Karpas-422 (cell line): ENCODE results near the gene OR14A2. TPM values are rescaled to one million over a fixed set of nuclear protein-coding genes. Genes with fewer than 3 reads are reported as not detected.
"Not testable (repeated sequence)": the region's sequence is repeated elsewhere in the genome, so short reads cannot be mapped to it uniquely, and the experiment has no call there.

ENCODE experiments used
- DNase-seq: peaks from one replicate; pipeline ENCODE4 v3.0.0-alpha.2; 2015
- H2AFZ ChIP-seq: fragments of 200-600 bp; sonication (generic); 2 replicates; pipeline ENCODE4 v1.6.1; 2014; ENCODE audit warnings: antibody characterized with exemption, low read length, mixed read lengths
- H3K27ac ChIP-seq: fragments of 200-600 bp; sonication (generic); 2 replicates; pipeline ENCODE4 v1.5.1; 2014; ENCODE audit warnings: mild to moderate bottlenecking, low read length, moderate library complexity
- H3K27me3 ChIP-seq: fragments of 200-600 bp; sonication (generic); 2 replicates; pipeline ENCODE4 v1.6.1; 2014; ENCODE audit warnings: low read length, mixed read lengths
- H3K36me3 ChIP-seq: fragments of 200-600 bp; sonication (generic); 2 replicates; pipeline ENCODE4 v1.6.1; 2014; ENCODE audit warnings: low read length, mixed read lengths; ENCODE audit not compliant: insufficient read depth
- H3K4me1 ChIP-seq: fragments of 200-600 bp; sonication (generic); 2 replicates; pipeline ENCODE4 v1.6.1; 2014; ENCODE audit warnings: mild to moderate bottlenecking, low read length, mixed read lengths
- H3K4me2 ChIP-seq: fragments of 200-600 bp; sonication (generic); 2 replicates; pipeline ENCODE4 v1.6.1; 2014; ENCODE audit warnings: low read length, low read depth, mild to moderate bottlenecking; ENCODE audit not compliant: poor library complexity, severe bottlenecking
- H3K4me3 ChIP-seq: fragments of 200-600 bp; sonication (generic); 2 replicates; pipeline ENCODE4 v1.5.1; 2014; ENCODE audit warnings: mild to moderate bottlenecking, antibody characterized with exemption, low read length, mixed read lengths
- H3K79me2 ChIP-seq: fragments of 200-600 bp; sonication (generic); 2 replicates; pipeline ENCODE4 v1.6.1; 2014; ENCODE audit warnings: mild to moderate bottlenecking, low read length, mixed read lengths
- H3K9ac ChIP-seq: fragments of 200-600 bp; sonication (generic); 2 replicates; pipeline ENCODE4 v1.6.0; 2014; ENCODE audit warnings: low read length
- H3K9me2 ChIP-seq: fragments of 200-600 bp; sonication (generic), shearing (Covaris generic); replicated peaks from 2 replicates; pipeline ENCODE4 v1.6.0; 2014; ENCODE audit warnings: mild to moderate bottlenecking, low read length, moderate library complexity; ENCODE audit not compliant: insufficient read depth
- H3K9me3 ChIP-seq: fragments of 300-700, 200-600 bp; sonication (generic); 2 replicates; pipeline ENCODE4 v1.6.1; 2014; ENCODE audit warnings: low read length, mixed read lengths
- H4K20me1 ChIP-seq: fragments of 200-600 bp; sonication (generic); 2 replicates; pipeline ENCODE4 v1.6.1; 2014; ENCODE audit warnings: mild to moderate bottlenecking, antibody characterized with exemption, low read length, low read depth; ENCODE audit not compliant: insufficient read depth
- total RNA-seq: library from RNA; depleted of rRNA; stranded (reverse); fragments of >200 nt; shearing (Covaris generic); gene quantifications from 2 replicates; pipeline ENCODE4 v1.2.3, GENCODE V29; 2014; ENCODE audit warnings: low replicate concordance; rRNA removed

The OR14A2 gene
- not detected in 2 replicates for total RNA-seq

DNA sequence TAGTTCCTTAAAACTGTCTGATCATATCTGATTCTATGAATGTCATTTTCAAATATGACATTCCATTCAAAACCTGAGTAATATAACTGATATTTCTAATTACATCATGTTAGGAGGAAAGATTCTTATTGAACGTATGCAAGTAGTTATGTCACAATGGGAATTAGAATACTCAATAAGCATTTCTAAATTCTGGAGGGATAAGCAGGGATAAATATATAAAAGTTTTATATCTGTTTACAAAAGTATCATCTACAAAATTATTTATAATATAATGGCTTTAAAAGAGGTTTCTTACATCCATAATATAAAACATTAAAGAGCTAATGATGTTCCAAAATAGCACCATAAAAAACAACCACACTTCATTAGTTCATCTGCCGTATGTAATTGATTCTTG is at the start of gene OR14A2:
Gene OR14A2, minus strand, starts transcription at position 101 of the 400 bp plus-strand sequence.
- Histone ChIP-seq H3K9ac (no peak within 1 kb of the TSS), H3K79me2 (no peaks in the 10 kb centered on the region)
- no peak for DNase-seq

GRCh38 chr1:247797518-247797917 is 49.6 kb upstream of the OR14A2 start:
- no peaks in the 10 kb centered on the region for H3K79me2 ChIP-seq
- no peaks in the 10 kb centered on the region for H3K4me1 ChIP-seq
- no peak for DNase-seq
- no peak overlapping the region for H3K27ac ChIP-seq
- no peak overlapping the region for H2AFZ ChIP-seq
- H3K4me3 ChIP-seq = no peak overlapping the region
- H3K9me2 ChIP-seq = no peaks in the 10 kb centered on the region
- H3K9ac ChIP-seq = no peak overlapping the region
- no peaks in the 10 kb centered on the region for H3K27me3 ChIP-seq
- peaks cover 5% of the 10 kb centered on the region; the same call in 1 of the 2 replicates for H3K9me3 ChIP-seq
- no peaks in the 10 kb centered on the region for H3K36me3 ChIP-seq
- no peak overlapping the region for H3K4me2 ChIP-seq
- H4K20me1 ChIP-seq = no peaks in the 10 kb centered on the region

More for the DNA sequence above, at the start of gene OR14A2:
- Histone ChIP-seq H3K9me3 (peaks cover 4% of the 10 kb centered on the region), H3K4me2 (no peak within 1 kb of the TSS), H3K36me3 (no peaks in the 10 kb centered on the region; the same call in 1 of the 2 replicates), H4K20me1 (no peaks in the 10 kb centered on the region), H3K4me1 (no peaks in the 10 kb centered on the region), H3K27me3 (no peaks in the 10 kb centered on the region), H3K9me2 (no peaks in the 10 kb centered on the region), H2AFZ (no peak within 1 kb of the TSS), H3K4me3 (no peak within 1 kb of the TSS), H3K27ac (no peak within 1 kb of the TSS)

GRCh38 chr1:247769603-247770002 is 21.7 kb upstream of the OR14A2 start:
- no peaks in the 10 kb centered on the region for H3K27me3 ChIP-seq
- no peak for DNase-seq
- no peaks in the 10 kb centered on the region for H3K79me2 ChIP-seq
- no peaks in the 10 kb centered on the region for H4K20me1 ChIP-seq
- no peaks in the 10 kb centered on the region for H3K9me3 ChIP-seq
- no peaks in the 10 kb centered on the region for H3K36me3 ChIP-seq
- H3K4me3 ChIP-seq = no peak overlapping the region
- H3K9ac ChIP-seq = no peak overlapping the region
- no peak overlapping the region for H3K4me2 ChIP-seq
- H3K27ac ChIP-seq = no peak overlapping the region
- H3K4me1 ChIP-seq = no peaks in the 10 kb centered on the region
- no peaks in the 10 kb centered on the region for H3K9me2 ChIP-seq
- no peak overlapping the region for H2AFZ ChIP-seq

GRCh38 chr1:247760456-247760855 is 12.5 kb upstream of the OR14A2 start, which contains the start of gene OR1C1:
TSS of gene OR1C1 (minus strand) at chr1:247760556. CDS start at chr1:247758406, 2,150 bp downstream.
- Histone ChIP-seq H2AFZ (no peak within 1 kb of the TSS), H3K9me3 (no peaks in the 10 kb centered on the region), H3K27ac (no peak within 1 kb of the TSS), H3K9me2 (no peaks in the 10 kb centered on the region), H3K36me3 (no peaks in the 10 kb centered on the region), H3K9ac (no peak within 1 kb of the TSS), H3K27me3 (no peaks in the 10 kb centered on the region), H4K20me1 (no peaks in the 10 kb centered on the region), H3K4me3 (no peak within 1 kb of the TSS), H3K4me2 (no peak within 1 kb of the TSS), H3K79me2 (no peaks in the 10 kb centered on the region), H3K4me1 (no peaks in the 10 kb centered on the region)
- no peak for DNase-seq

DNA sequence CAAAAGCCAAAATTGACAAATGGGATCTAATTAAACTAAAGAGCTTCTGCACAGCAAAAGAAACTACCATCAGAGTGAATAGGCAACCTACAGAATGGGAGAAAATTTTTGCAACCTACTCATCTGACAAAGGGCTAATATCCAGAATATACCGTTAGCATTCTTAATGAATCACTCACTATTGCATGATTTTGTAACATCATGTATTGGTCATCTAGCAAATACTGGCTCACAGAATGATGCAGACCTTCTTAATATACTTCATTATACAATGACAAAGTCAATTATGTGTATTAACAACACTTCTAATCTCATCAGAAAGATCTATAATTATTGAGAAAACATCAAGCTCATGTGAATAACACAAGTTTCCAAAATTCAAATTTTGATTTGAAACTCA is 6.4 kb upstream of the OR14A2 start:
- not testable (repeated sequence) for H3K27ac ChIP-seq, H3K4me1 ChIP-seq, DNase-seq, H3K9ac ChIP-seq, H4K20me1 ChIP-seq, H3K9me3 ChIP-seq, H3K4me3 ChIP-seq, H3K27me3 ChIP-seq, H3K9me2 ChIP-seq, H3K4me2 ChIP-seq, H2AFZ ChIP-seq, H3K36me3 ChIP-seq, H3K79me2 ChIP-seq

DNA sequence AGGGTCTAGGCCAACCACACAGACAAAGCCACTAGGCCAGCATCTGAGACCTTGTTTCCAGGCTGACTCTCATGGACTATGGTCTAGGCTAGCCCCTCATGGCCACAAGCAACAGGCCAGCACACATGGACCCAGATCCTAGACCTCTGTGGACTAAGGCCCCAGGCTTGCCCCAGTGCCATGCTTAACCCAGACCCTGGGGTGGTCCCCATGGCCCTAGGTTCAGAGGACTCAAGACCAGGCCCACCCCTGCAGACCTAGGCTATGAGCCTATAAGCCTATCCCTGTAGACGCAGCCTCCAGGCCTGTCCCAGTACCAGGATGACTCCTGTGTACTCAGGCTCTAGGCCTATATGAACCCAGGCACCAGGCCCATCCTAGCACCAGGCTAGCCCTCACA is 1.9 kb upstream of the OR14A2 start:
- no peak overlapping the region for H3K4me3 ChIP-seq

GRCh38 chr1:247747616-247748015 is 325 bp downstream of the OR14A2 start:
- Histone ChIP-seq H4K20me1 (no peaks in the 10 kb centered on the region), H3K9me3 (peaks cover 4% of the 10 kb centered on the region)

More for the DNA sequence above, 1.9 kb upstream of the OR14A2 start:
- Histone ChIP-seq H2AFZ (no peak overlapping the region), H3K79me2 (no peaks in the 10 kb centered on the region), H3K9ac (no peak overlapping the region), H3K36me3 (no peaks in the 10 kb centered on the region; the same call in 1 of the 2 replicates), H3K9me3 (peaks cover 4% of the 10 kb centered on the region), H3K9me2 (no peaks in the 10 kb centered on the region), H3K4me1 (no peaks in the 10 kb centered on the region), H3K27me3 (no peaks in the 10 kb centered on the region), H4K20me1 (no peaks in the 10 kb centered on the region), H3K27ac (no peak overlapping the region), H3K4me2 (no peak overlapping the region)
- DNase-seq = no peak

DNA sequence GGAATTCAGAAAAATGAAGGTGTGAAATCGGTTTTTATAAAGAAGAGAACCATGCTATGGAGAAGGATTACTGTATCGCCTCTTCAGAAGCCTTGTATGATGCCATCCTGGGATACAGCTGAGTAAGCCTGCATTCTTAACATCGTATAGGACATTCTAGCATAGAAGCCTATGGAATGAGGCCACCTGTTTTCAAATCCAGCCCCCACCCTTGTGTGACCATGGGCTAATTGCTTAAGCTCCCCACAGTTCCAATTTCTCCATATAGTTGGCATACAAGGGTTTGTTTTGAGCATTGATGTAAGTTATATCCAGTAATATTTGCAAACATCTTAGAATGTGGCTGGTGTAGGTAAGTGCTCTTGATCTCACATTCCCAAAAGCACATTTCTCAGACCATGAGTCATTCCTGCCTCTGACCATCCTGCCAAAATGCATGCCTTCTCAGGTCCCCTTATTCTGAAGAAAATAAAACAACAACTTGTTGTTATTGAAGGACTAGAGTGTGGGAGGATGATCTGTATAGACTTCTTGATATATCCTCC is 1.5 kb downstream of the OR14A2 start:
- Histone ChIP-seq H3K9me3 (peaks cover 4% of the 10 kb centered on the region), H2AFZ (no peak overlapping the region)

More at GRCh38 chr1:247747616-247748015, 325 bp downstream of the OR14A2 start:
- no peak overlapping the region for H3K27ac ChIP-seq
- H3K4me2 ChIP-seq = no peak overlapping the region
- no peaks in the 10 kb centered on the region for H3K27me3 ChIP-seq
- no peaks in the 10 kb centered on the region for H3K9me2 ChIP-seq
- H3K4me3 ChIP-seq = no peak overlapping the region
- no peaks in the 10 kb centered on the region for H3K79me2 ChIP-seq
- no peaks in the 10 kb centered on the region; the same call in 1 of the 2 replicates for H3K36me3 ChIP-seq
- no peak for DNase-seq
- H2AFZ ChIP-seq = no peak overlapping the region
- no peak overlapping the region for H3K9ac ChIP-seq
- H3K4me1 ChIP-seq = no peaks in the 10 kb centered on the region

More for the DNA sequence above, 1.5 kb downstream of the OR14A2 start:
- no peak for DNase-seq
- H3K36me3 ChIP-seq = no peaks in the 10 kb centered on the region; the same call in 1 of the 2 replicates
- H3K79me2 ChIP-seq = no peaks in the 10 kb centered on the region
- no peak overlapping the region for H3K9ac ChIP-seq
- no peak overlapping the region for H3K4me2 ChIP-seq
- H3K27ac ChIP-seq = no peak overlapping the region
- no peaks in the 10 kb centered on the region for H3K9me2 ChIP-seq
- H3K4me1 ChIP-seq = no peaks in the 10 kb centered on the region
- no peak overlapping the region for H3K4me3 ChIP-seq
- no peaks in the 10 kb centered on the region for H3K27me3 ChIP-seq
- no peaks in the 10 kb centered on the region for H4K20me1 ChIP-seq
